ENCODE measurements around the gene FBXL7.

FBXL7 gene

DNA sequence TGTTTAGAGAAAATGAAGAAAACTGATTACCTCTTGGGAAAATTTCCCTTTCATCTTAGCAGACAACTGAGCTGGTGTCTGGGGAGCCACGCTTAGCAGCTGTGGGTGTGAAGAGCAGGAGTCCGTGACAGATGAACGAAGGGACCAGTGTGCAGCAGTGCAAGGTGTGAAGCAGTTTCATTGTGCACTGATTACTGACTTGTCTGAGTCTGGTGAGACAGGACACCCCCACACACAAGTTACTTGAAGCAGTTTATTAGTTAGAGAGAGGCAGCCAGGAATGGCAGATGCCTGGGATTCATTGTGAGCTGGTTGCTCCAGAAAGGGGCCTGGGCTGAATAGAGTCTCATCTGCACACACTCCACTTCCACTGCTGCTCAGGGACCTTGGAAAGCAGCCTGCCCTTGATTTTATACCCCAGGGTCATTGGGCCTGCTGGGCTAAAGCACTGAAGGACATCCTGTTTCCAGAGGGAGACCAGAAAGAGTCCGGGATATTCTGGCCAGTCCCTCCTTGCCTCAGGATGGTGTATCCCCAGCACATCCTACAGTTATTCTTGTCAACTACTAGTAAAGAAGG, 47.4 kb downstream of the FBXL7 start:
- DNase-seq = no peak

DNA sequence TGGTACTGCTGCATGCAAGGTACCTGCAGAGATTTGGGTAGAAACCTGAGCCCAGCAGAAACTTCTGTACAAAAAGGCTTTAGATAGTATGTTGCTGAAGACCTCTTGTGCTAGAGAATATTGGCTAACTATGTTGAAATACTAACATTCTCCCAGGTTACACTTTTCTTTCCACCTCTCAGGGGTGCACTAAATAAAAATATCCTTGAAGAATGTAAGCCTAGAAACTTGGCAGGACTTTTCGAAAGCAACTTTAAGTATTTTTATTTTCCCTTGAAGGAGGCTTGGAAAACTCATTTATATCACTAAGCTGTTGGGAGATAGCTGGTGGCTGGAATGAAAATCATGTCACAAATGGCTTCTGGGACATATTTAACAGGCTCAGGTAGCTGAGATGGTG, 50.0 kb downstream of the FBXL7 start:
- no peak for DNase-seq

DNA sequence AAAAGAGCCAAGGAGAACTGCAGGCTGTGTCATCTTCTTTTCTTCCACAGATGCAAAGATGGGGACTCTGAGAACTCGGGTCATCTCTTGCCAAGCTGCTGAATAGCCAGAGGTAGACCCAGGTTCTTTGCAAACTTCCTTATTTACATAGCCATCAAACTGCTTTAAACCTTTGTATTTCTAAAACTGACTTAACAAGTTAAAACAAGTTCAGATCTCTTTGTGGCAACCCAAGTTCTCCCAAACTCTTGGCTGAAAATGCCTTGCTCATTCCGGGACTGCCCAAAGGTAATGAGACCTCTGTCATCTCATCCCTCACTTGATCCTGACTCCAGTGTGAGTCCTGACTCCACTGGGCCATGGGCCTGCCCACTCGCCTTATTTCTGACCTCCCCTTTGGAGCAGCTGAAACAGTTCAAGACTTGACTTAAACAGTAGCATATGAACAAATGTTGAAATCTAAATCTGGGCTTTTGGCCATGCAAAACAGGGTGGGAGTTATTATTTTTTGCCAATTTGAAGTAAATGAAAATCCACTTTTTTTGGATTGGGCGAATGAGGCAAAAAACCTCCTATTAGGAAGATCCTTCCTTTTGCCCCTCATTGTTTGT, 50.6 kb downstream of the FBXL7 start:
- no peak for DNase-seq

DNA sequence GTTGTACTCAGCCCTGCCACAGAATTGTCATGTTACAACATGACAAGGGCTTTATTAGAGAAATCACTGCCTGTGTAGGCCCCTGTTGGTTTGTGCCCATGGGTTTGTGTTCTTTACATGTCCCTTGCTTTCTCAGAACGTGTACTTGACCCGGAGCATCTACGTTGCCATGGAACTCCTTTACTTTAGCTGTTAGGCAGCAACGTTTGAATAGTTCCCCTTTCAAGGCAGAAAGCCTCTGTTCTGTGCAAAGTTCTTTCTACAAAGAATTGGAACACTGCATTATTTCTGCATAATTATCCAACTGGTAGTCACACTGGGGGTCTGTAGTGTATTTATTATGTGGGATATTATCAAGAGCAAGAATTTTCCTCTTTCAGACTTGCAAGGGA, 51.1 kb downstream of the FBXL7 start:
- DNase-seq = no peak

DNA sequence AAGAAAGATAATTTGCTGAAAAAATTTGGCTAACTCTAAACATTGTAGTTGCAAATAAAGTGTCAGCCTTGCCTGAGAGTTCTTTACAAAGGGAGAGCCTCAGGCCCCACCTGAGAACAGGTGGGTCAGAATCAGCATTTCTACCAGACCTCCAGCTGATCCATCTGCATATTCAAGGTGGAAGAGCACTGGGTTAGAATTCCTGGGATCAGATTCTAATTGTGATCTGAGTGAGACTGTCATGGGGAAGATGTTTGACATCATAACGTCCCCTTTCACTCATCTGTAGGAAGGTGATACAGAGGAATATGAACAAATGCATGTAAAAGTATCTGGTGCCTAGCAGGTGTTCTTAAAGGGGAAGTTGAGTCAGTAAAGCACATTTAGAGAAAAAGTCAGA, 54.6 kb downstream of the FBXL7 start:
- DNase-seq = no peak

DNA sequence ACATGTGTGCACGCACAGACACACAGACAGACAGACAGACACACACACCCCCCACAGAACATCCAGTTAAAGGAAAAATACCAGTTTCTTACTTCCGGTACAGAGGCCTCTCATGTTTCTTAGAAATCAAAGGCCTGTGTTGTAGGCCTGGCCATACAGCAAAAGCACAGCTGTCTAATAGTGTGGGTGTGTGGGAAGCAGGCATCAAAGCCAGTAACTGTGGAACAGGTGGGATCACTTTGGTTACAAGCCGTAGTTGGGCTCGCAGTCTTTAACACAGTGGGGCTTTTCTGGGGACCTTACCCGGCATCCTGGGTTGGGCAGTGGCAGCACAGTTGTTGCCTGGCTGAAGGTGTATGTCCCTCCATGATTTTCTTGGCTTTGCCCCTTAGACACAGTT, 55.2 kb downstream of the FBXL7 start:
- DNase-seq = no peak

DNA sequence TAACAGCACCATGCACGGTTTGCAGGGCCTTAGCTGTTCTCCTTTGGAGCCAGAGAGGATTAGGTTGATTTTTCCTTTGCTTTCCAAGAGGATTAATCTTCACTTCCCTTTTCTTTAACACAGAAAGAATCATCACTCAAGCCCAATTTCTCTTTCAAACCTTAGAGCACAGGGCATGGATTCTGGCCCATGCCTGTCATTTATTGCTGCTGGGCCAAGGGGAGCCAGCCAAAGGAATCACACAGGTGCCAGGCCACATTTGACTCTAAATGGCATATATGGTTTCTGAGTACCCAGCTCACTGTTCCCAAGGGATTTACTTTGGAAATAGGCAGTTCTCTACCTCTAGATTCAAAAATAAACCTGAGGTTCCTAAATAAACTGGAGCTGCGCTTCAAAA, 58.3 kb downstream of the FBXL7 start:
- DNase-seq = no peak

DNA sequence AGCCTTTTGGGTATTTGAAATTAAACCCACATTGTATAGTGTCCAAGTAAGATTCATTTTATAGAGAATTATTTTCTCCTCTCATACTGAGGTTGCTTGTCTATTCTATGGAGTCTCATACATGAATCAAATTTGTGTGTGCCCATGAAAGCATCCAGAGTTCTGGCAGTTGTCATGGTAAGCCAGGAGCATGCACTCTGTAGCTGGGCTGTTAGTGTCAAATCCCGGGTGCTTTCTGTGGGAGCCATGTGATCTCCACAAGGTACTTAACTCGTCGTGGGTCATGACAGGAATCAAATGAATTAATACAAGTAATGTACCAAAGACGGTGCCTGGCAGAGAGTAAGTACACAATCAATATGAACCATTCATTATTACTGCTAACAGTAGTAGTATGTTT, 58.7 kb downstream of the FBXL7 start:
- DNase-seq = no peak

DNA sequence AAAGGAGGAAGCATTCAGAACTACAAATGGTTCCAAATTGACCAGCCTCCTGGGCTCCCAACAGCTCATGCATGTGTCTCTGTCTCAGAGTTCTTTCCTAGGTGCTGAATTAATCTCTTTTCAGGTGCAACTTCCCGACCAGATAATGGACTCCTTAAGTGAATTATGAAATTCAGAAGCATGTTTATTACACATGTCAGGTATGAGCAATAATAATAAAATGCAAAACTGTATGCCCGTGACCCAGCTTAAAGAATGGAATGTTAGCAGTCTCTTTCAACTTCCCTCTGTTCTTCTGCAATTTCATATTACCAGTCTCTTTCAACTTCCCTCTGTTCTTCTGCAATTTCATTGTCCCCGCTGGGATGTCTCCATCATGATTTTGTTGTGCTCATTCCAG, 60.4 kb downstream of the FBXL7 start:
- DNase-seq = no peak

DNA sequence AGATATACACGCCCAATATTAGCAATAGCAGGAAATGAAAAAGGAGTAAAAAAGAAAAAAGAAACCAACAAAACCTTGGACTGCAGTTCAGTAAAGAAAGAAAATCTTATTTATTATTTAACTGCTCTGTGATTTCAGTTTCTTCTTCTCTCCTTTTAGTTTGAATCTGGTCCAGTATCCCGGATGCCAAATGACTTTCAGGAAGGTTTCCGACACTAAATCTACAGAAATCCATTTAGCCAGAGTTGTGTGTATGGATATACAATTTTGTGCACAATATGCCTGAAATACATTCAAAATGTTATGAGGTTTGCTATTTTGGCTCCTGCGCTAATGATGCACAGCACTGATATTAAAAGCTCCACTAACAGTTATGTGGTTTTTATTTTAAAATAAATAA, 64.5 kb downstream of the FBXL7 start:
- DNase-seq = no peak

DNA sequence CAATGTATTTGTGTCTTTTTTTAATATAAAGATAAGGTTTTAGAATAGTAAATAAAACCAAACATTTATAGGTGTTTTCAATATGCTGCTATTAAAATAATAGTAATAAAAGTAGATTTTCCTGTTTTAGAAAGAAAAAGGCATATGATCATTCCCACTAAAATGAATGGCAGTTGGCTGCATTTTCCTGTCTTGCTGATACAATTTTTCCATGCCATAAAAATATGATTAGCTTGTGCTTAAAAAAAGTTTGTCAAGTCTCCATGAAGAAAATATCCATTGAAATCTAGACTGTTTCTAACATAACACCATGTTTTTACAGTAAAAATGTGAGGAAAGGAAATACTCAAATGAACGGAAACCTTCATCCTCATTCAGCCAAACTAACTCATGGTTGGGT, 65.0 kb downstream of the FBXL7 start:
- DNase-seq = no peak

DNA sequence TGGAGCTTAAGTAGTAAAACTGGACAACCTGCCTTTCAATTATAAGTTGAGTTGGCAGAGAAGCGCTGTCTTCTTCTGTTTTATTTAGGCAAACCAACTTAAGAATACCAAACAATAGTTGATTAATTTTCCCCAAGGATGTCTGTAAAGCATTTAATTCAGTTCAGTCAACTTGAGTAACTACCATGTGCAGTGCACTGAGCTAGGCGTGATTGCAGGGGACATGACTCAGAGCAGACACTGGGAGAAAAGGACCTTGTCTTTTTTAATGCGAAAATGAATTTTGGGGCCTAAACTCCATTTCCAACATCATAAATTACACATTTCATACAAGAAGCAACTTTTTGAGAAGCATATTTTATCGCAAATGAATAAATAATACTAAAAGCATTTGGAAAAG, 66.3 kb downstream of the FBXL7 start:
- no peak for DNase-seq

DNA sequence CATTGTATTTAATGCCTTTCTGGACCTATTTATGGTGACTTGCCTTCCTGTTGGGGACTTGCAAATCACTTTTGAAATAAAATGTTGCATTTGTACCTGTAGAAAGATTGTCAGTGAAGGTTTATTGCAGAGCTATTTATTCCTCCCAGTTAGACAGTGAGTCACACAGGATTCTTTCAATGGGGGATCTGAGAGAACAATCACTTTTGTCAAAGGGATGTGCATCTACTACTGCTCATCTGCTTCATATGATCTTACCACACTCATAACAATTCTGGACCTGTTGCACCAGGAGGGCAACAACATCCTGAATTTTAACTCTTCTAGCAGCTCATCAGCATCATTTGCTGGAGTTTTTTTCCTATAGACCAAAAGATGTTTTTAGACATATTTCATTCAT, 66.8 kb downstream of the FBXL7 start:
- no peak for DNase-seq

DNA sequence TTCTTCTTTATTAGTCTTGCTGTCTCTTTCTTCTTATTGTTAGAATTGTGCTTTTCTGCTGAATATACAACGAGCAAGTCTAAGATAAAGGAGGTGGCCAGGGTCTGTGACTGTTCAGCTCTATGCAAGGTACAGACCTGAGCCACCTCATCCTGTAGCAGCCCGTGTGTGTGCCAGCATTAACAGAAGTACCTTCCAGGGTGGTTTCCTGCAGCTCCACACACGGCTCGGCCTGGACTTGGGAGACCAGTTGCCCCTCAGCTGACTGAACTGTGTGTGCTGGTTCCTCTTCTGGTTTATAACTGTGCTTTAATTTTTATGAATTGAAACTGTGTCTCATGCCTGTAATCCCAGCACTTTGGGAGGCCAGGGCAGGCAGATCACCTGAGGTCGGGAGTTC, 70.5 kb downstream of the FBXL7 start:
- no peak for DNase-seq

DNA sequence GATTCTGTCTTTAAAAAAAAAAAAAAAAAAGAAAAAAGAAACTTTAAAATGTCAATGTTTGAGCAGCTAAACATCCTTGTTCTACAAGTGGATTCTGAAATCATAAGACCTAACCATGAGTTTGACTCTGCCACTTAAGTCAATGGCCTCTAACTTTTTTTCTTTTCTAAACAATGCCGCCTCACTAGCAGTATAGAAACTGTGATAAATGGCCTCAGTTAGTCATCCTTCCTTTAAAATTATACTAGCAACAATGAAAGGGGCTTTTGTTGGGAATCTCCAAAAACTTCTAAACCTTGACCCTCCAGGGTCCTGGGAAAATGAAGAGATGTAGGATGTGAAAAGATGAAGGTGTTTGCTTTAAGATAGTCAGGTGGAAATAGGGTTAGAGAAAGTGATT, 71.1 kb downstream of the FBXL7 start:
- no peak for DNase-seq

DNA sequence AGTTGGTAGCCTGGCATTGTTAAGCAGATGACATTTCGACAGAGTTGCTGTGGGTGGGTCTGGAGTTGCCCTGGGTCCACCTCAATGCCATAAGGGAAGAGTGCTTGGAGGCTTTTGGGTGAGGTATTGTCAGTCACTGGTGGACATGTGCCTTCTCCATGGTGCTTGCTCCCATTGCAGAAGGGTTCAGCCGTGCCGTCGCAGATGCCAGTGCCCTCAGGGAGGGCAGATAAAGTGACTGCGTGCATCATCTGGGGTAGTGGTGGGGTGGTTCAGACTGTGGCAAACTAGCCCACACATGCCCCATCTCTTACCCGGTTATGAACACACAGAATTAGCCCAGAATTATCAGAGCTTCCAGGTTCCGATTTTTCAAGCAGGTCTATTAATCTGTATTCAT, 71.6 kb downstream of the FBXL7 start:
- no peak for DNase-seq

DNA sequence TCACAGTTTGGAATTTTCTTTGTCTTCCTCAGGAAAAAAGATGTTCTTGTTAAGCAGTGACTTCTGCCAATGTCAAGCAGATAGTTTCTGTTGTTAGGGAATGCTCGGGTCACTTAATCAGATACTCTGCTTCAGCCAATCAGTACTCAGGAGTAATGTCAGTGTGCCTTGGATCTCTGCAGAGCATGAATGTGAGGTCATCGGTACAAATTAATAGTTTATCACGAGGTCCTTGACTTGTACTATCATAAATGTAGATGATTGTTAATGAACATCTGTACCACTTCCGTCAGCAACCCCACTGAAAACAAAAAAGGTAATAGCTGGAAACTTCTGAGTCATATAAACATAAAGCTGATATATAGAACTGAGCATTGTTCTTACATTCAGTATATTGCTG, 73.6 kb downstream of the FBXL7 start:
- DNase-seq = no peak

DNA sequence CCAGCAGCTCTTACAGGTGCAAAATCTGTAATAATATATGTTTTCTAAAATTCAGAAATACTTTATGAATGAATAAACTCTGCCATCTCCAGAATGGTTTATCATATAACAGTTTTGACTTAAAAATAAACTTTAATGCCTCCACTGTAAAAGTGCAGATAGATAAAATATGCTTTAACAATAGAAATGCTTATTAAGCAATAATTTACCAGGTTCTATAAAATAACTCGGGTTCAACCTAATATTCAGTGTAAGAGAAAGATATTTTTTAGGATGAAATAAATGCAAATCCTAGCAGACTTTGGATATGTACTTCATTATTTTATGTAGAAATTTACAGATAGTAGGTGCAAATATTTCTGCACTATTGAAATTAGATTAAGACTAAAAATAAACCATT, 74.1 kb downstream of the FBXL7 start:
- no peak for DNase-seq

DNA sequence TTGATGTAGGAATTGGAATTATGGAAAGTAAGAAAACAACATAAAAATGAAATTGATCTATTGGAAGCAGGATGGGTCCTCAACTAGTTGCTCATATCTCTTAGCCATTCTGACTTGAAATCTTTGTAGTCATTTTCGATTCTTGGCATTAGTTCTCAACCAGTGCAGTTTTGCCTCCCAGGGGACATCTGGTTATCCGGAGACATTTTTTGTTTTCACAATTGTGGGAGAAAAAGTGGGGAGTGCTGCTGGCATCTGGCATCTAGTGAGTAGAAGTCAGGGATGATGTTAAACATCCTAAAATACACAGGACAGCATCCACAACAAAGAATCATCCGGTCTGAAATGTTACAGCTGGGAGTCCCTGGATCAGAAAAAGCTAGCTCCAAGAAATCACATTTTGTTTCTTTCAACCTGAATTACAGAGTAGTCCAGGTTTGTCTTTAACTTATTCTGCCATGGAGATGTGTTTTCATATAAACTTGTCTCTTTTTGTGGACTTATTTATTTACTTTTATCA, 74.9 kb downstream of the FBXL7 start:
- no peak for DNase-seq

DNA sequence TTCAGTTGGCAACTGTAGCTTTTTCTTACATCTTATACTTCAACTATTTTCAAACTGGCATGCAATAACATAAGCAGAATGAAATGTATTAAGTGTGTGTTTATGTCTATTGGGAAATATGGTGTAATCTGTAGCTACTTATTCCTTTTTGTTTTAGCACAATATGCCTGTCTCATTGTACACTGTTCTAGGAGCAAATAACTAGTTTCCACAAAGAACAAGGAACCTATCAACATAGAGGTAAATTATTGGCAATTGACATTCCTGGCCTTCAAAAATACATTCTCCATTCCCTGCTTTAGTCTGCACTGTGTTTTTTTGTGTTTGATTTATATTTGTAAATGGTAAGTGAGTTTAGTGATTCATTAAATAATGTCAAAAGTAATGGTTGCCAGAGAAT, 75.7 kb downstream of the FBXL7 start:
- no peak for DNase-seq

DNA sequence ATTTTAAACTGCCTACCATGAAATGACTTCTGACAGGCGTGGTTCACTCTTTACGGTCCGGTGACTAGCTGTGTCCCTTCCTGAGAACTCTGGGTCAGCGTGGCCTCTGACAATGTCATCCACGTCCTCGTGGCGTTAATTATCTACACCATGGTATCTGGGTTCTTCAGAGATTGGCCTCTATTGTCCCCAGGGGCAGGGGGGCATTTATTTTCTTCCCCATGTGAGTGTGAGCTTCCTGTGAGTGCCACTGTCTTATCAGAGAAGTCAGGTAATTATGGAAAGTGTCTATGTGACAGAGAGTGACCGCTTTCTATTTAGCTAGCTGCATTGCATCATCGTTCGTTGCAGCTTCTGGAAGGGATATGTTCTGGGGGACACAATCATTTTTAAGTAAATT, 77.2 kb downstream of the FBXL7 start:
- DNase-seq = no peak

DNA sequence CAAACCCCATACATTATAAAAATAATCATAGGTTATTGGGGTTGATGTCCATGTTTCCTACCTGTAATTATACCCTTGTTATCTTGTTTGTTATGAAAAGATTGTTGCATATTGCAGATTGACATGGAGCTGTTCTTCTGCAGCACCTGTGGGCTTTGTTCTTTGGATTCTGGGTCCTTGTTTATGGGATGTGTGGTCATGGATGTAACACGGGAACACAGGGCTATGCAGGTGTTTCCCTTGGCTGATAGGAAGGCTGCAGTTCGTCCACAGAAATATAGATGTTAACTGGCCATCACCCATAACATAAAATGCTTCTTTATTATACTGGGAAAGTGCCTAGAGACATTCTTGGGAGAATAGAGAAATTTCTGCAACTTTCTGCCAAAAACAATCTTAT, 77.9 kb downstream of the FBXL7 start:
- no peak for DNase-seq

DNA sequence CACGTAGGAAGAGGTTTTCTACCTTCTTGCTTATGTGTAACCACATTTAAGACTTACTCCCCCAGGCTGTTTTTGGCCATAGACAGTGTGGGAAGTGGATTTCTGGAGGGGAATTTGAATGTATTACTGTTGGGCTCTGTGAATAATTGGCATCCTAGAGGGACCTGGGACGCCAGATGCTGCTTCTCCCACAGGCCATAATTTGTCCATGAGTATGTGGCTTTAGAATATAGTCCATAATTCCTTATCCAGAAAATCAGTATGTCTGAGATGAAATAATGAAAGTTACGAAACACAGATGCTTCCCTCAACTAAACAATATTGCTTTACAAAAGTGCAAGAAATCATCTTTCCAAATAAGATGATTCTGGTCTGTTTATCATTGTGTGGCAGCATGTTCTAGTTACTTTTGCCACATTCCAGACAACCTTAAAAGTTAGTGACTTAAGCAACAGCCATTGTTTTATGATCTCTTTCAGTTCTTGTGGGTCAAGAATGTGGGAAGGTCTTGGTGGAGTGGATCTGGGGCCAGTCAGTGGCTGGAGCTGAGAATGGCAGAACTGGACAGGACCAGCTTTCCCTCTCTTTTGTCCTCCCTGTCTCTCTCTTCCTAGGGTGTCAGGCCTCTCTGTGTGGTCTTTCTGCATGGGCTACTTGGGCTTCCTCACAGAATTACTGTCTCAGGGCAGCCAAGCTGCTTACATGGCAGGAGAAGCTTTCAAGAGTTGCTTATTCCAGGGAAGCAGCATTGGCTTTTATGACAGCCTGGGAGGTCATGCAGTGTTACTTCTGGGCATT, 79.4 kb downstream of the FBXL7 start:
- no peak for DNase-seq

DNA sequence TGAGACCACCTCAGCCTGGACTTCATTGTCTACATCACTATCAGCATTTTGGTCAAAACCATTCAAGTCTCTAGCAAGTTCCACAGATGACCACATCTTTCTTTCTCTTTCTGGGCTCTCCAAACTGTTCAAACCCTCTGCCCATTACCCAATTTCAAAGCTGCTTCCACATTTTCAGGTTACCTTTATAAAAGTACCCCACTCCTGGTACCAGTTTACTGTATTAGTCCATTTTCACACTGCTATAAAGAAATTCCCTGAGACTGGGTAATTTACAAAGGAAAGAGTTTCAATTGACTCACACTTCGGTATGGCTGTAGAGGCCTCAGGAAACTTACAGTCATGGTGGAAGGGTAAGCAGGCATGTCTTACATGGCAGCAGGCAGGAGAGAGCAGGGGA, 84.5 kb downstream of the FBXL7 start:
- DNase-seq = no peak

DNA sequence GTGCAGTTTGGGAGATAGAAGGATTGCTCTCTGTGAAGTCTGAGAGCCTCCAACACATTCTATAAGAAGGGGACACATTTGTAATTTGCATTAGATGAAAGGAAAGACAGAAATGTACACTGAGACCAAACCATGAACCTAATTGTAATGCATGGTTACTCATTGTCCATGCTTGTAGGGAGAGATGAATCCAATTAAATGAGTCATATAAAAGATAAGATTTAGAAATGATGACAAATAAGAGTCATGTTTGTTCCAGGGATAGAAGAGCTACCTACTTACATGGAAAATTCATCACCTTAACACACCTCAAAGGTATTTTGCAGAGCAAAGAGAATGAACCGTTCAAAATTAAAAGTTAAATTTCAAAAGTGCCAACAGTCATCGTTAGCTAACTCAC, 85.1 kb downstream of the FBXL7 start:
- DNase-seq = no peak

Measured in CD4-positive, alpha-beta T cell treated with Interleukin-17A for 4 hours (primary cell).